GM13976 (cell line): ENCODE results near the gene RASA1.

Experiments
- DNase-seq: peaks from one replicate; pipeline ENCODE4 v3.0.0; 2012; ENCODE audit warnings: low spot score
- in situ Hi-C: fragments of 300-500 bp; cut with MboI; formaldehyde crosslinking; loops from one replicate; pipeline ENCODE4 v1.12.0; 2022; ENCODE audit warnings: low sequenced_read_pairs, mixed read lengths, inconsistent platforms; ENCODE audit not compliant: unreplicated experiment
- TF ChIP-seq, protein P1 (sequence below): IDR thresholded peaks from 2 replicates; pipeline ENCODE4 v1.5.1; 2012; ENCODE audit warnings: borderline replicate concordance, mild to moderate bottlenecking; ENCODE audit not compliant: insufficient read depth; ENCODE audit errors: extremely low read depth, missing control alignments, control extremely low read depth

Gene RASA1

DNA sequence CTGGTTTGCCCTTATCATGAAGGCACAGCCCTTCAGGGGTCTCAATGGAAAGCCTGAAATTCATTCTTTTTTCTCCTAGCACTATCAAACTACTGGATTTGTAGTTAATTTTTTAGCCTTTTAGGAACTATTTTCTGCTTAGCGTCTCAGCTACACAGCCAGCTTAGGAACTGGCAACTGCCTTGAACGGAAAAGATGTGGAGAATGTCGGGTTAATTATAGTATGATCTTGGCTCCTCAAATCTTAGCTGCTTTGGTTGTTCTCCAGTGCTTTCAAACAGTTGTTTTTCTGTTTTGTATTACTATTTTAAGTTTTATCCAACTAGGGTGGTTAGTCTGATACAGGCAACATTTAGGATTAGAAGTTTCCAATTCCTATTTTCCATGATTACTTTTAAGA lies 100.9 kb downstream of the RASA1 start:
- in situ Hi-C loops, result no loop called here
- no peak for DNase-seq
- TF ChIP-seq, protein P1, sequence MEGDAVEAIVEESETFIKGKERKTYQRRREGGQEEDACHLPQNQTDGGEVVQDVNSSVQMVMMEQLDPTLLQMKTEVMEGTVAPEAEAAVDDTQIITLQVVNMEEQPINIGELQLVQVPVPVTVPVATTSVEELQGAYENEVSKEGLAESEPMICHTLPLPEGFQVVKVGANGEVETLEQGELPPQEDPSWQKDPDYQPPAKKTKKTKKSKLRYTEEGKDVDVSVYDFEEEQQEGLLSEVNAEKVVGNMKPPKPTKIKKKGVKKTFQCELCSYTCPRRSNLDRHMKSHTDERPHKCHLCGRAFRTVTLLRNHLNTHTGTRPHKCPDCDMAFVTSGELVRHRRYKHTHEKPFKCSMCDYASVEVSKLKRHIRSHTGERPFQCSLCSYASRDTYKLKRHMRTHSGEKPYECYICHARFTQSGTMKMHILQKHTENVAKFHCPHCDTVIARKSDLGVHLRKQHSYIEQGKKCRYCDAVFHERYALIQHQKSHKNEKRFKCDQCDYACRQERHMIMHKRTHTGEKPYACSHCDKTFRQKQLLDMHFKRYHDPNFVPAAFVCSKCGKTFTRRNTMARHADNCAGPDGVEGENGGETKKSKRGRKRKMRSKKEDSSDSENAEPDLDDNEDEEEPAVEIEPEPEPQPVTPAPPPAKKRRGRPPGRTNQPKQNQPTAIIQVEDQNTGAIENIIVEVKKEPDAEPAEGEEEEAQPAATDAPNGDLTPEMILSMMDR, result no peak

DNA sequence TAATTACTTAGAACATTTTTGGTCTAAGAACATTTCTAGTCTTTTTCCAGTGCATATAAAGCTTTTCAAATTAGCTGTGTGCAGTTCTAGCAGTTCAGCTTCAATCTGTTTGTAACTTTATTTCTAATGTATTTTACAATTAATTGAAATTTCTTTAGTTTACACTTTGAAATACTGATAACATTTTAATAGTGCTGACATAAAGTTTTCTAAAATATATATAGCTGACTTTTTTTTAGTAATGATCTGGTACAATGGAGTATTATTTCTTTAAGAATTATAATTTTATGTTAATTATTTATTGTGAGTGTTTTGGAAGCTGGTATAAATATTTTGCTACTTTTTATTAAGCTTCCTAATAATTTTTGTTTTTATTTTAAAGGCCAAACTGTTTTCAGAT lies 101.7 kb downstream of the RASA1 start:
- TF ChIP-seq, protein P1, result no peak
- in situ Hi-C loops, result no loop called here

DNA sequence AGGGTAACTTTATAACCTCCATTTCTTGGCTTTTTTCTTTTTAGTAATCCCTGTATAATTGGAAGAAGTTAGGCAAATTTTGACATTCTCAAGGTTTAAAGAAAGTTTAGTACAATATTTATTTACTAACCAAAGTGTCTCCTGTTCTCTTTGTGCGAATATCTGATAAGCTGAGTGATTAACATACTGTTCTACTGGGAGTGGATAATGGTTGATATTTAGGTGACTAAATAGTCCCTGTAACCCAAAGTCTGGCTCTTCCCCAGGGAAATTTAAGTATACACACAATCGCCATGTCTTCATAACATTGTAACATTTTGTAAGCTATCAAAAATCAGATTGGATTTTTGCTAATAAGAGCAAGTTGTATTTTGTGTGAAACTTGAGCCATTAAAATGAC lies 105.0 kb downstream of the RASA1 start:
- TF ChIP-seq, protein P1, result no peak
- DNase-seq, result no peak
- in situ Hi-C loops, result no loop called here

More for the DNA sequence above, 101.7 kb downstream of the RASA1 start:
- no peak for DNase-seq

- in situ Hi-C loops, result no loop called here
- DNase-seq, result no peak
These were observed 114.5 kb downstream of the RASA1 start for GRCh38 chr5:87382224-87382623.

DNA sequence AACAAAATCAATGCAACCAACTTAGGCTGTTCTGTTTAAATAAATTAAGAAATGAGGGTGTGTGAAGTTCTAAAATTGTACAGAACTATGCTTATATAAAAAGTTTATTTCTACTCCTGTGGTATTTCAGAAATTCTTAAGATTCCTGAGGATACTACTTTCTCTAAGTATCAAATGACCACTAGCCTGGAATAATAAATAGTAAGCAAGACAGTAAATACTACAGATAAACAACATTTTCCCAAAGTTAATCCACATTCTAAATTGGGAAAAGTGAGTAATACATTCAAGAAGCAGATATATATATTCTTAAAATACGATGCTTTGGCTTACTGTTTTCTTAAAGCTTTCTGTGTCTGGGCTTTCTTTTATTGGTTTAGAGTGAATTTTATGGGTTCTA lies 115.5 kb downstream of the RASA1 start:
- DNase-seq, result no peak

More at GRCh38 chr5:87382224-87382623, 114.5 kb downstream of the RASA1 start:
- TF ChIP-seq, protein P1, result no peak

GRCh38 chr5:87385802-87386201 lies 118.1 kb downstream of the RASA1 start:
- TF ChIP-seq, protein P1, result no peak
- in situ Hi-C loops, result no loop called here
- DNase-seq, result no peak

More for the DNA sequence above, 115.5 kb downstream of the RASA1 start:
- in situ Hi-C loops, result no loop called here
- TF ChIP-seq, protein P1, result no peak

GRCh38 chr5:87388129-87388528 lies 120.4 kb downstream of the RASA1 start:
- in situ Hi-C loops, result no loop called here
- no peak for DNase-seq
- TF ChIP-seq, protein P1, result no peak
